Osteocyte (in vitro differentiated cells): Measurements from ENCODE around the gene MAML2. TPM values are rescaled to one million over a fixed set of nuclear protein-coding genes. Genes with fewer than 3 reads are reported as not detected.

Experiments used
- DNase-seq: peaks from one replicate; pipeline ENCODE4 v3.0.0; 2021; ENCODE audit warnings: mixed read lengths; ENCODE audit not compliant: unreplicated experiment; ENCODE audit errors: extremely low spot score
- H3K27ac Mint-ChIP-seq: one replicate; pipeline ENCODE4 v1.8.0; 2021; ENCODE audit warnings: mild to moderate bottlenecking, mixed read lengths; ENCODE audit not compliant: unreplicated experiment
- H3K27me3 Mint-ChIP-seq: one replicate; pipeline ENCODE4 v1.8.0; 2021; ENCODE audit warnings: mixed read lengths; ENCODE audit not compliant: unreplicated experiment
- H3K36me3 Mint-ChIP-seq: one replicate; pipeline ENCODE4 v1.8.0; 2021; ENCODE audit warnings: mixed read lengths; ENCODE audit not compliant: unreplicated experiment
- H3K4me1 Mint-ChIP-seq: one replicate; pipeline ENCODE4 v1.8.0; 2021; ENCODE audit warnings: mixed read lengths; ENCODE audit not compliant: unreplicated experiment
- H3K4me3 Mint-ChIP-seq: one replicate; pipeline ENCODE4 v1.8.0; 2021; ENCODE audit warnings: mild to moderate bottlenecking, moderate library complexity, mixed read lengths; ENCODE audit not compliant: unreplicated experiment
- H3K9me3 Mint-ChIP-seq: one replicate; pipeline ENCODE4 v1.8.0; 2021; ENCODE audit warnings: mixed read lengths; ENCODE audit not compliant: unreplicated experiment
- CTCF ChIP-seq: fragments of 200-600 bp; sonication (generic); IDR thresholded peaks from 2 replicates; pipeline ENCODE4 v1.5.0; 2021; ENCODE audit warnings: antibody characterized with exemption, mild to moderate bottlenecking, moderate library complexity
- total RNA-seq: library from RNA; stranded (reverse); gene quantifications from 2 replicates; pipeline ENCODE4 v1.2.1, GENCODE V29; 2021

The MAML2 gene
- total RNA-seq, 1 donor from 2014 or later = 29.3 TPM

- no peak for DNase-seq
- Mint-ChIP-seq H3K36me3 (peaks cover 12% of the 10 kb centered on the region), H3K9me3 (no peaks in the 10 kb centered on the region), H3K4me3 (no peak overlapping the region), H3K4me1 (peaks cover 52% of the 10 kb centered on the region), H3K27me3 (no peaks in the 10 kb centered on the region), H3K27ac (peak overlapping the region; percentile 20)
- TF ChIP-seq CTCF = no peak
Observed at GRCh38 chr11:95994329-95994728, 348.7 kb downstream of the MAML2 start.

GRCh38 chr11:95993438-95994298 is 349.3 kb downstream of the MAML2 start:
- Mint-ChIP-seq H3K27me3 (no peaks in the 10 kb centered on the region), H3K36me3 (peaks cover 16% of the 10 kb centered on the region), H3K4me1 (peaks cover 53% of the 10 kb centered on the region), H3K9me3 (no peaks in the 10 kb centered on the region), H3K4me3 (no peak overlapping the region), H3K27ac (peak overlapping the region; percentile 56)
- DNase-seq = no peak
- no peak for TF ChIP-seq CTCF

GRCh38 chr11:95991545-95991944 is 351.4 kb downstream of the MAML2 start:
- Mint-ChIP-seq H3K4me3 (no peak overlapping the region), H3K9me3 (no peaks in the 10 kb centered on the region), H3K27me3 (no peaks in the 10 kb centered on the region), H3K27ac (peak overlapping the region; percentile 85), H3K4me1 (peaks cover 60% of the 10 kb centered on the region), H3K36me3 (peaks cover 21% of the 10 kb centered on the region)
- DNase-seq = no peak
- TF ChIP-seq CTCF = no peak

- H3K27me3 Mint-ChIP-seq = no peaks in the 10 kb centered on the region
- H3K27ac Mint-ChIP-seq = peak overlapping the region; percentile 85
- DNase-seq = no peak
- no peak overlapping the region for H3K4me3 Mint-ChIP-seq
- peaks cover 59% of the 10 kb centered on the region for H3K4me1 Mint-ChIP-seq
- H3K36me3 Mint-ChIP-seq = peaks cover 21% of the 10 kb centered on the region
- H3K9me3 Mint-ChIP-seq = no peaks in the 10 kb centered on the region
- no peak for TF ChIP-seq CTCF
Observed at GRCh38 chr11:95991101-95991500, 351.9 kb downstream of the MAML2 start.

GRCh38 chr11:95989780-95990179 is 353.2 kb downstream of the MAML2 start:
- no peaks in the 10 kb centered on the region for H3K27me3 Mint-ChIP-seq
- H3K4me1 Mint-ChIP-seq = peaks cover 64% of the 10 kb centered on the region
- H3K27ac Mint-ChIP-seq = no peak overlapping the region
- no peaks in the 10 kb centered on the region for H3K9me3 Mint-ChIP-seq
- H3K4me3 Mint-ChIP-seq = no peak overlapping the region
- TF ChIP-seq CTCF = no peak
- peaks cover 26% of the 10 kb centered on the region for H3K36me3 Mint-ChIP-seq
- DNase-seq = no peak
